MM.1S (cell line): ENCODE measurements around the gene CTNNA2.

ENCODE experiments used
- CTCF ChIP-seq: fragments of 300-600 bp; sonication (generic); IDR thresholded peaks from 2 replicates; pipeline ENCODE4 v1.5.1; 2016; ENCODE audit warnings: antibody characterized with exemption, low read length, mixed read lengths
- EZH2 ChIP-seq: fragments of 300-600 bp; sonication (generic); optimal IDR thresholded peaks from 2 replicates; pipeline ENCODE3; 2017; ENCODE audit warnings: low read depth, mild to moderate bottlenecking, antibody characterized with exemption, low read length, mixed read lengths

- TF ChIP-seq CTCF (no peak), EZH2 (no peak)
Observed at GRCh38 chr2:79611448-79612016, 98.7 kb downstream of the CTNNA2 start.
